ENCODE data around the gene LY6G6F.

LY6G6F gene

DNA sequence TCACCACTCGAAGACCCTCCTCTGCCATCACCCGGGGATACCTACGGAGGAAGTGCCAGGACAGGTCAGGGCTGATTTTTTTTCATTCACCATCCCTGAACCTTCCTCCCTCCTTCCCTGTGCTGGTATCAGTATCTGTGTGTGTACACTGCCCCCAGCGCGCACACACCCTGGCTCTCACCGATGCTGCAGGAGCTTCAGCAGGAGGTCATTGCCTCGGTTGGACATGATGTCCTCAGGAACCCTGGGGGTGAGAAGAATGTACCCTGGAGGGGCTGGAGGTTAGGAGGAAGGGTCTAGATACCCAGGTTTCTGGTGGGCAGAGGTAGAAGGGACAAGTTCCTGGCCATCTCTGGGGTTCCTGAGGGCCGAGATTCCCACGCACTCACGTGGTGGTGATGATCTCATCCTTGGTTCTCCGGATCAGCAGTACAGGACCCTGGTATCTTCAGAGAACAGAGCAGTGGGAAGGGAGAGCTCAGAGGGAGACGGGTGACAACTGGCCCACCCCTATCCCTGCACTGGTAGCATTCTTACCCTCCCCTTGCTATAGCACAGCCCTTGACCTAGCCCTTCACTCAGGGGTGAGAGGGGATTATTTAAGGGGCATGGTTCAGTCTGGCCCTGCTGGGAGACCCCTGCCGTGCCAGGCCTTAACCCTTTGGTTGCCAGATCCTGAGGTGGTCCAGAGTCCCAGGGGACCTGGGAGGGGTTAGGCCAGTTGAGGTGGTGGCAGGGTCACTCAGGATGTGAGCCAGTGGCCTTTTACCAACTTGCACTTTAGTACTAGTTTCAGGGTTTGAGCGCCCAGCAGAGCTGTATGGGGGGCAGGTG, 18.6 kb upstream of the LY6G6F start:
- Mint-ChIP-seq H3K36me3 (peaks cover 45% of the 10 kb centered on the region), H3K4me1 (peaks cover 7% of the 10 kb centered on the region), H3K27ac (no peak overlapping the region), H3K9me3 (no peaks in the 10 kb centered on the region), H3K27me3 (no peaks in the 10 kb centered on the region), H3K4me3 (no peak overlapping the region)
- CTCF ChIA-PET, result interaction anchor here (0.9 kb wide), 1 partner anchor 103 kb away, joined by 3 read pairs; no protein-coding TSS in a partner anchor
- DNase-seq, result no peak

- no peak overlapping the region for H3K4me3 Mint-ChIP-seq
- H3K4me1 Mint-ChIP-seq, result peaks cover 4% of the 10 kb centered on the region
- H3K27ac Mint-ChIP-seq, result no peak overlapping the region
- CTCF ChIA-PET, result interaction anchor here (0.9 to 2.2 kb wide), 2 partner anchors 81 to 199 kb away, joined by 4 to 8 read pairs; no protein-coding TSS in a partner anchor
- peaks cover 47% of the 10 kb centered on the region for H3K36me3 Mint-ChIP-seq
- DNase-seq, result peak; percentile 33
- no peaks in the 10 kb centered on the region for H3K27me3 Mint-ChIP-seq
- no peaks in the 10 kb centered on the region for H3K9me3 Mint-ChIP-seq
These were observed 17.2 kb upstream of the LY6G6F start for GRCh38 chr6:31689249-31690110.

- Mint-ChIP-seq H3K27me3 (no peaks in the 10 kb centered on the region), H3K27ac (no peak overlapping the region), H3K9me3 (no peaks in the 10 kb centered on the region), H3K4me3 (no peak overlapping the region), H3K4me1 (peaks cover 4% of the 10 kb centered on the region), H3K36me3 (peaks cover 48% of the 10 kb centered on the region)
- no peak for DNase-seq
- CTCF ChIA-PET, result interaction anchor here (1.0 to 2.2 kb wide), 3 partner anchors 10 to 80 kb away, joined by 3 to 8 read pairs (median 3); no protein-coding TSS in a partner anchor
These were observed 16.2 kb upstream of the LY6G6F start for GRCh38 chr6:31690231-31691077.

- Mint-ChIP-seq H3K4me1 (peaks cover 4% of the 10 kb centered on the region), H3K9me3 (no peaks in the 10 kb centered on the region), H3K27ac (no peak overlapping the region), H3K4me3 (no peak overlapping the region), H3K27me3 (no peaks in the 10 kb centered on the region), H3K36me3 (peaks cover 43% of the 10 kb centered on the region)
- CTCF ChIA-PET, result interaction anchor here (1.0 to 2.2 kb wide), 3 partner anchors 11 to 79 kb away, joined by 3 to 8 read pairs (median 3); no protein-coding TSS in a partner anchor
- DNase-seq, result no peak
These were observed 15.6 kb upstream of the LY6G6F start for GRCh38 chr6:31691078-31691463.

DNA sequence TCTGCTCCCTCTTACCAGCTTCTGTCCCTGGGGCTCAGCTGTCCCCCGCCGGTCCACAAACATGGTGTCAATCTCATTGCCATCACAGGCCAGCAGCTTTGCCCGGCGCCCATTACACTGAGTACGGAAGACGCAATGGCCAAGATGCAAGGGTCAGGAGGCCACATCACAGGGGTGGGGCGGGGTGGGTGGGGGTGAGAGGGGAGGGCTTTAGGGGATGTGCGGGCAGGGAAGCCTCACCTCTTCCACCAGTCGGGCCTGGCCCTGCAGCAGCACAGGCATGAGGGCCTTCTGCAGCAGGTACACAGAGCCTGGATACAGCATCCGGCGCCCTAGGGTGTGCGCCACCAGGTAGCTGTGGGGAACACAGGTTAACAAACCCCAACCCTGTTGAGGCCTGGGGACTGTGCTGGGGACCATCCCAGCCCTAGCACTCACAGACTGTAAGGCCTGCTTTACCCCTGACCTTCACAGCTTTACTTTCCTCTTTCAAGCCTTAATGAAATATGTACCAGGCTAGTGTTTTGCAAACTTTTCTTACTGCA, 15.0 kb upstream of the LY6G6F start:
- peaks cover 41% of the 10 kb centered on the region for H3K36me3 Mint-ChIP-seq
- H3K27ac Mint-ChIP-seq, result no peak overlapping the region
- no peaks in the 10 kb centered on the region for H3K27me3 Mint-ChIP-seq
- CTCF ChIA-PET, result interaction anchor here (1.7 kb wide), 1 partner anchor 12 kb away, joined by 3 read pairs; no protein-coding TSS in a partner anchor
- no peak overlapping the region for H3K4me3 Mint-ChIP-seq
- no peaks in the 10 kb centered on the region for H3K9me3 Mint-ChIP-seq
- peaks cover 4% of the 10 kb centered on the region for H3K4me1 Mint-ChIP-seq
- DNase-seq, result no peak

DNA sequence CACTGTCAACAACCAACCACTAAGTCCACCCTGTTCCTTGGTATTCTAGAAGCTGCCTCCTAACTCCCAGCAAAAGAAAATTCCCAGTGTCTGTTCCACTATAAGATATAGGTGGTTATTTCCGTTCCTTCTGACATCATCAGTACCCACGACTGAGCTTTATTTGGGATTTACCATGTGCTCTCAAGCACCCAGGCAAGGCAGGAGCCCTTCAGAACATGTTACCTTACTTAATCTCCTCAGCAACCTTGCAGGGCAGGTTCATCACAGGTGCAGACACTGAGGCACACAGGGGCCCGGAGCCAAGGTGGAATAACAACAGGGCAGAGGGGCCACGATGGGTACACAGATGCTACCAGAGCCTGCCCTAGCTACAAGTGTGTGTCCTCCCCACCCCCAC, 14.3 kb upstream of the LY6G6F start:
- CTCF ChIA-PET, result no interaction called here
- H3K27me3 Mint-ChIP-seq, result no peaks in the 10 kb centered on the region
- no peak for DNase-seq
- no peak overlapping the region for H3K4me3 Mint-ChIP-seq
- H3K36me3 Mint-ChIP-seq, result peaks cover 43% of the 10 kb centered on the region
- H3K9me3 Mint-ChIP-seq, result no peaks in the 10 kb centered on the region
- H3K27ac Mint-ChIP-seq, result no peak overlapping the region
- peaks cover 6% of the 10 kb centered on the region for H3K4me1 Mint-ChIP-seq

- H3K9me3 Mint-ChIP-seq, result no peaks in the 10 kb centered on the region
These were observed 13.8 kb upstream of the LY6G6F start for GRCh38 chr6:31692886-31693285.

GRCh38 chr6:31693535-31693934, 13.1 kb upstream of the LY6G6F start:
- Mint-ChIP-seq H3K27ac (no peak overlapping the region), H3K4me3 (no peak overlapping the region), H3K36me3 (peaks cover 44% of the 10 kb centered on the region), H3K9me3 (no peaks in the 10 kb centered on the region), H3K4me1 (peaks cover 13% of the 10 kb centered on the region), H3K27me3 (no peaks in the 10 kb centered on the region)
- CTCF ChIA-PET, result interaction anchor here (0.6 kb wide), 1 partner anchor 76 kb away, joined by 3 read pairs; no protein-coding TSS in a partner anchor
- DNase-seq, result no peak

More at GRCh38 chr6:31692886-31693285, 13.8 kb upstream of the LY6G6F start:
- CTCF ChIA-PET, result no interaction called here
- no peak overlapping the region for H3K27ac Mint-ChIP-seq
- peaks cover 11% of the 10 kb centered on the region for H3K4me1 Mint-ChIP-seq
- H3K36me3 Mint-ChIP-seq, result peaks cover 43% of the 10 kb centered on the region
- no peak for DNase-seq
- no peaks in the 10 kb centered on the region for H3K27me3 Mint-ChIP-seq
- H3K4me3 Mint-ChIP-seq, result no peak overlapping the region

- peaks cover 43% of the 10 kb centered on the region for H3K36me3 Mint-ChIP-seq
- CTCF ChIA-PET, result no interaction called here
- no peak overlapping the region for H3K4me3 Mint-ChIP-seq
- DNase-seq, result no peak
- H3K4me1 Mint-ChIP-seq, result peaks cover 36% of the 10 kb centered on the region
- H3K27ac Mint-ChIP-seq, result peak overlapping the region; percentile 17
- no peaks in the 10 kb centered on the region for H3K9me3 Mint-ChIP-seq
- no peaks in the 10 kb centered on the region for H3K27me3 Mint-ChIP-seq
These were observed 9.1 kb upstream of the LY6G6F start for GRCh38 chr6:31697555-31697954.

- H3K27ac Mint-ChIP-seq, result peak overlapping the region; percentile 22
- H3K4me1 Mint-ChIP-seq, result peaks cover 43% of the 10 kb centered on the region
- H3K4me3 Mint-ChIP-seq, result peak overlapping the region; percentile 96
- H3K9me3 Mint-ChIP-seq, result no peaks in the 10 kb centered on the region
- DNase-seq, result no peak
- peaks cover 28% of the 10 kb centered on the region for H3K36me3 Mint-ChIP-seq
- H3K27me3 Mint-ChIP-seq, result no peaks in the 10 kb centered on the region
- CTCF ChIA-PET, result no interaction called here
These were observed 5.8 kb upstream of the LY6G6F start for GRCh38 chr6:31700740-31701401.

DNA sequence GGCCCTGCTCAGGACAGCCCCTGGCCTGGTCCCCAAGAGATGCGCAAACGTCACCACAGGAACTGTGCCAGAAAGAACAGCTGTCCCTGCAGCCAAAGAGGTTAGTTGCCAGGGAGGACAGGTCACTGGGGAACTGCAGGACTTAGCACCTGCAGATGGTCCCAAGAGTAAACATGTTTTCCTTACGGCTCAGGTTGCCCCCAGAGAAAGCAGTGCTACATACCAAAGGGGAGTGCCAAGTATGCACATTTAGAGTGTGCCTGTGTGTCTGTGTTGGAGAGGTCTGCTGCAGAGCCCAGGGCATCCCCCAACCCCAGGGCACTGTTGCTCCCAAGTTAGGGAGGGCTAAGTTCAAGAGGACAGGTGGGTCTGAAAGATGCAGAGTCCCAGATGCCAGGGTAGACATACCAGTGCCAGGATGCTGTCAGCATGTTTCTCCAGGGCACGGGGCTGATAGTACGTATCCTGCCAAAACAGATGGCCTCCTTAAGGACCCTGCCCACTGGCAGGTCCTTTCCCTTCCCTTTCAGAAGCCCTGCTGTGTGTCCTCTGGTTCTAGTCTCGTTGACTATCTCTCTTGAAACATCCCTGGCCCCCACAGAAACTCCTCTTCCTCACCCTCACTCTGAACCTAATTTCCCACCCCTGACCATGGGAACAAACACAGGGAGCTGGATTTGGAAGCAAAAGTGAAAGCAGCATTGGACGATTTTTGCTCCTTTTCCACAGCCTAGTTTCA, 4.8 kb upstream of the LY6G6F start:
- CTCF ChIA-PET, result interaction anchor here (1.7 kb wide), 1 partner anchor 68 kb away, joined by 5 read pairs; no protein-coding TSS in a partner anchor
- H3K27ac Mint-ChIP-seq, result peak overlapping the region; percentile 98
- no peaks in the 10 kb centered on the region for H3K9me3 Mint-ChIP-seq
- peaks cover 26% of the 10 kb centered on the region for H3K36me3 Mint-ChIP-seq
- peak overlapping the region; percentile 96 for H3K4me3 Mint-ChIP-seq
- H3K27me3 Mint-ChIP-seq, result peaks cover 7% of the 10 kb centered on the region
- peaks cover 43% of the 10 kb centered on the region for H3K4me1 Mint-ChIP-seq
- DNase-seq, result peak; percentile 27

DNA sequence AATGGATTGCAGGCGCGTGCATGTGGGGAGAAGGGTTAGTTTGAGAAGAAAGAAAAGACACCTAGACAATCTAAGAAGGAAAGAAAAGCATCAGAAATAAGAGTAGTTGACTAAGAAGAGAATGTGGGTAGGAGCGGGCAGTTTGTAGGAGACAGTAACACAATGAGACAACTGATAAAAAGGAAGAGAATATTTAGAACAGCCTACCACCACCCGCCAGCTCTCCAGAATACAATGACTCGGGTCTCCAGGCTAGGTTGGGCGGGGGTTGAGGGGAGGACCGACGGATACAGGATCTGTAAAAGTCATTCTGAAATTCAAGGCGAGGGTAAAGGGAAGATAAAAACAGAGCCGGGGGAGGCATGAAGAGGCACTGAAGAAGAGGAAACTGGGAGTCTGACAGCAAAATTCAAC, 4.3 kb upstream of the LY6G6F start:
- peak overlapping the region; percentile 98 for H3K27ac Mint-ChIP-seq
- H3K27me3 Mint-ChIP-seq, result peaks cover 13% of the 10 kb centered on the region
- no peaks in the 10 kb centered on the region for H3K9me3 Mint-ChIP-seq
- H3K4me3 Mint-ChIP-seq, result peak overlapping the region; percentile 96
- peaks cover 41% of the 10 kb centered on the region for H3K4me1 Mint-ChIP-seq
- CTCF ChIA-PET, result interaction anchor here (1.4 to 1.7 kb wide), 2 partner anchors 24 to 67 kb away, joined by 5 read pairs; no protein-coding TSS in a partner anchor
- peaks cover 22% of the 10 kb centered on the region for H3K36me3 Mint-ChIP-seq
- no peak for DNase-seq
